GM13976 (cell line): Measurements from ENCODE around the gene DST.

ENCODE experiments used
- DNase-seq: peaks from one replicate; pipeline ENCODE4 v3.0.0; 2012; ENCODE audit warnings: low spot score
- in situ Hi-C: fragments of 300-500 bp; cut with MboI; formaldehyde crosslinking; loops from one replicate; pipeline ENCODE4 v1.12.0; 2022; ENCODE audit warnings: low sequenced_read_pairs, mixed read lengths, inconsistent platforms; ENCODE audit not compliant: unreplicated experiment
- TF ChIP-seq, protein P1 (sequence below): IDR thresholded peaks from 2 replicates; pipeline ENCODE4 v1.5.1; 2012; ENCODE audit warnings: borderline replicate concordance, mild to moderate bottlenecking; ENCODE audit not compliant: insufficient read depth; ENCODE audit errors: extremely low read depth, missing control alignments, control extremely low read depth

Gene DST

DNA sequence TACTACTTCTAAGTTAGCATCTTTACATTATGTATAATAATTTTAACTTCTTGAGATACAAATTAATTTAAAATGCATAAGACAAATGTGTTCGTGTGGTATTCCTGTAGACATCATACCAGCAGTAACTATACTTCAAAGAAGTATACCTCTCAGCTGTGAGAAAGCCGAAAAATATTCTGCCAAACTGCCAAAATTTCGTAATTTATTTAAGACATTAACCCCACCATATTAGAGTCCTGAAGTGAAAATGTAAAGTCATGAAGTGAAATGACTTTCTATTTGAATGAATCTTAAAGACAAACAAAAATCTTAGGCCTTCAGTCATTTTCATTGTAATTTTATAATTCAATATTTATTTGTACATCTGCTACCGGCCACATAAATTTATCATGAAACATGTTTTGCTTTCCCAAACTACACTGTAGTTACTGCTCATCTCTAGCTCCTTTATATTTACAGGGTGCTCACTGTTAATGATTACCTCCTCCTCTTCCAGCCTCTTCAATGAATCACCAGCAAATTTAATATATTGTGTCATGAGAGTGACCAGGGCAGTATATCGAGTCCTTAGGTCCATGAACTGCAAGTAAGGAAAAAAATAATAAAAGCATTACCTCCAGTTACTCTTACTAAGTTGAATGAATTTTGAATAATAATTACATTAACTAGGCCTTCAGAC, 18.5 kb downstream of the DST start:
- no peak for DNase-seq
- in situ Hi-C loops: no loop called here
- TF ChIP-seq, protein P1, sequence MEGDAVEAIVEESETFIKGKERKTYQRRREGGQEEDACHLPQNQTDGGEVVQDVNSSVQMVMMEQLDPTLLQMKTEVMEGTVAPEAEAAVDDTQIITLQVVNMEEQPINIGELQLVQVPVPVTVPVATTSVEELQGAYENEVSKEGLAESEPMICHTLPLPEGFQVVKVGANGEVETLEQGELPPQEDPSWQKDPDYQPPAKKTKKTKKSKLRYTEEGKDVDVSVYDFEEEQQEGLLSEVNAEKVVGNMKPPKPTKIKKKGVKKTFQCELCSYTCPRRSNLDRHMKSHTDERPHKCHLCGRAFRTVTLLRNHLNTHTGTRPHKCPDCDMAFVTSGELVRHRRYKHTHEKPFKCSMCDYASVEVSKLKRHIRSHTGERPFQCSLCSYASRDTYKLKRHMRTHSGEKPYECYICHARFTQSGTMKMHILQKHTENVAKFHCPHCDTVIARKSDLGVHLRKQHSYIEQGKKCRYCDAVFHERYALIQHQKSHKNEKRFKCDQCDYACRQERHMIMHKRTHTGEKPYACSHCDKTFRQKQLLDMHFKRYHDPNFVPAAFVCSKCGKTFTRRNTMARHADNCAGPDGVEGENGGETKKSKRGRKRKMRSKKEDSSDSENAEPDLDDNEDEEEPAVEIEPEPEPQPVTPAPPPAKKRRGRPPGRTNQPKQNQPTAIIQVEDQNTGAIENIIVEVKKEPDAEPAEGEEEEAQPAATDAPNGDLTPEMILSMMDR: no peak

DNA sequence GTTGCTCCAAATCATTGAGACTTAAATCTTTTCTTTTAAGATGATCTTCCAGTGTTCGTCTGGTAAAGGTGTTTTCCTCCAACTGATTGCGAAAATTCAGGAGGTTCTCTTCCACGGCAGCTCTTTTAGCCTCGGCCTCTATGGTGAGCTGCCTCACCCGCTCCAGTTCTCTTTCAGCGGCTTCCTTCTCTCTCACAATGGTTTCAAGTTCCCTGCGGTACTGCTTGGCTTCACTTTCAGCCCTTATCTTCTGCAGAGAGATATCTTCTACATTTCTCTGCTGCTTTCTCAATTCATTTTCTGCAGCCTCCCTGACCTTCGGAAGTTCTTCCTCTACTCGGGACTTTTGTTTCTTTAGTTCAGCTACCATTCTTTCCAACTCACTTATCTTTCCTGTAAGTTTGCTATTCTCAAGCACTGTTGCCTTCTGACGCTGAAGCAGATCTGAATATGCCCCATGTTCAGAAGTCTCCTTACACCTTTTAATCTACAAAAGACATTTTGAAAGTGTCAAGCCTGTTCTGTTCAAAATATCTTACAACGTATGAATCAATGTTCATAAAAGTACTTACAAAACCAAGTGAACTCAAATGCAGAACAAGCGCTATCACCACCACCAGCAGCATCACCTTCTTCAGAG, 22.3 kb downstream of the DST start:
- TF ChIP-seq, protein P1: no peak
- in situ Hi-C loops: no loop called here
- no peak for DNase-seq

DNA sequence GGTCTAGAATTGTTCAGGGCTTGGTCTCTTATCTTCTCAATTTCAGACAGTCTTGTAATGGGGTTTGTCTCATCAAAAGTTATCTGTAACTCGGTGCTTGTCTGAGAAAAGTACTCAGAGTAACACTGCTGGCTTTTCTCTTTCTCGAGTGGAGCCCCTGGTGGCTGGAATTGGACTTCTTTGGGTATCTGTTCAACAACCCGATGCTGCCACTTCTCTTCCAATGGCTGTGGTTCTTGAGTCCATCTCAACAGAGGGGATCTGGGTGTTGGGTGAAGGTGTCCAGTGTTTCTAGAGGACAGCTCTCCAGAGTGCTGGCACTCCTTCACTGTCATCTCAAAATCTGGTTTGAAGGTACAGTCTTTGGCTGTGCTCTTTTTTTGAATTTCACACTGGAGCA, 24.6 kb downstream of the DST start:
- in situ Hi-C loops: no loop called here
- no peak for DNase-seq
- TF ChIP-seq, protein P1: no peak

DNA sequence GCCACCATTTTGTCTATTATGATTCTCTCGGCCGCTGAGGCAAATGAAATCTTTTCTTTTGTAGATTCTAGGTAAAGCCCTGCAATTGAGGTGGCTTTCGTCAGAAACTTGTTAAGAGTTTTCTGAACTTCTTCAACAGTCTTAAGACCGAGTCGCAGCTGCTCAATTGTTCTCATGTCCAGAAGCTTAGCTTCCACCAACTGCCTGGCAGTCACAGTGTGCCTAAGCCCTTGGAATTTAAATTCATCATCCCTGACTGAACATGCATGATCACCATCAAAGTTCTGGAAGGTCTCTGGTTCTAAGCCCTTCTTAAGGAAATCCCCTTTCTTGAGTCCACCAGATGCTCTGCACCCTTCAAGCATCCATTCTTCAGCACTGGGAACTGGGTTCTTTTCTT, 25.7 kb downstream of the DST start:
- no peak for DNase-seq

DNA sequence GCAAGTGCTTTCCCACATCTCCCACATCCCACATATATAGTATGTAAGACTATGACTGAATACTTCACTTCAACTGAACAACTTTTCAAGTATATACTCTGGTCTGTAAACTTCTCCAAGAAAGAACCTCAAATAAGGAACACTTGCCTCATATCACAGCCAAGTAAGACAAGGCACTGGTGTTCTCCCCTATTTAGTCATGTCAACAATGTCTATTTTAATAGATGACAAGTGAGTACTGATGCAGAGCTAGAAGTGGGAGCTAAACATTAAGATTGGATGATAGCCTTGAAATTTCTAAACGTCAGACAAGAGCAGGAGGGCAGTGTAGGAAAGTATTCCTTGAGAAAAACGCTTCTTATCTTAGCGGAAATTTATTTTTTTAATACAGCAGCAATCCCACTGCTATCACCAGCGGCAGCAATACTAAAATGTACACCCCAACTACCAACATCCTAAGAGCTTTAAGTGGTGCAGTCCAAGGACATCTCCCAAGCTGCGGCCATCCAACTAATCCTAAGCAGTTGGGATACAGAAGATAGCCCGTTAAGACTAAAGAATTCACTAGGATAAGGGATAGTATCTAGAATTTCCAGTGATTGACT, 29.3 kb downstream of the DST start:
- in situ Hi-C loops: no loop called here
- TF ChIP-seq, protein P1: no peak
- no peak for DNase-seq

More for the DNA sequence above, 25.7 kb downstream of the DST start:
- in situ Hi-C loops: no loop called here
- TF ChIP-seq, protein P1: no peak

DNA sequence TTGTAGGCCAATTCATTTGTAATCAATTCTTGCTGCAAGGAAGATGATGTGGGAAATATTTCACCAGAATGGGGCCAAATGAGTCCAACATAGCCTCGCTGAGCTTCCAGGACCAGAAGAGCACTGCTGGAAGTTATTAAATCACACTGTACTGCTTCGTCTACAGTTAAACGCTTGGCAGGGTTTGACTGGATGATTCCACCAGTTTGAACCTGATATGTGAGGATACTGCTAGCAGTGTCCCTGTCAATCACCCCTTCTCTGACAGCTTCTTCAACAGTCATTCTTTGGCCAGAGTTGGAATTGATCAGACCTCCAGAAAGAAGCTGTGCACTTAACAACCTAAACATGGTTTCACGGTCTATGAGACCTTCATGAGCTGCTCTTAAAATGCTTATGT, 34.4 kb downstream of the DST start:
- TF ChIP-seq, protein P1: no peak
- in situ Hi-C loops: no loop called here
- no peak for DNase-seq
